ENCODE measurements around the gene OR1S2.
"Not testable (repeated sequence)": the region's sequence is repeated elsewhere in the genome, so short reads cannot be mapped to it uniquely, and the experiment has no call there.

The OR1S2 gene, protein sequence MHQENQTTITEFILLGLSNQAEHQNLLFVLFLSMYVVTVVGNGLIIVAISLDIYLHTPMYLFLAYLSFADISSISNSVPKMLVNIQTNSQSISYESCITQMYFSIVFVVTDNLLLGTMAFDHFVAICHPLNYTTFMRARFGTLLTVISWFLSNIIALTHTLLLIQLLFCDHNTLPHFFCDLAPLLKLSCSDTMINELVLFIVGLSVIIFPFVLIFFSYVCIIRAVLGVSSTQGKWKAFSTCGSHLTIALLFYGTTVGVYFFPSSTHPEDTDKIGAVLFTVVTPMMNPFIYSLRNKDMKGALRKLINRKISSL

DNA sequence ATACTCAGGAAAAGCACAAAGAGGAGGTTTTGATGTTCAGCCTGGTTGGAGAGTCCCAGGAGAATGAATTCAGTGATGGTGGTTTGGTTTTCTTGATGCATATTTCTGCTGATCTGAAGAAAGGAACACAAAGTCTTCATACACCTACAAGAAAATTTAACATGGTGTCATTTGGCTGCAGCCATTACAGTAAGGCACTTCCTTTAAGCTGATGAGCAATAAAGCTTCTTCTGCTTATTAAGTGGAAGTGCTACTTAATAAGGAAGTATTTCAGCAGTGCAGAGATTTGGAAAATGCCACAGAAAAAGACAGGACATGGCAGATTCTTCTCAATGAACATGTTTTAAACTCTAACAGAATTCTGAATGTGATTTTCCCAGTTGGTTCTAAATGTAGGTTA is at the start of gene OR1S2:
Gene OR1S2 (minus strand): TSS at position 101 of the 400 bp plus-strand sequence. CDS start 0 bp downstream, at position 101.
- no peak for DNase-seq

DNA sequence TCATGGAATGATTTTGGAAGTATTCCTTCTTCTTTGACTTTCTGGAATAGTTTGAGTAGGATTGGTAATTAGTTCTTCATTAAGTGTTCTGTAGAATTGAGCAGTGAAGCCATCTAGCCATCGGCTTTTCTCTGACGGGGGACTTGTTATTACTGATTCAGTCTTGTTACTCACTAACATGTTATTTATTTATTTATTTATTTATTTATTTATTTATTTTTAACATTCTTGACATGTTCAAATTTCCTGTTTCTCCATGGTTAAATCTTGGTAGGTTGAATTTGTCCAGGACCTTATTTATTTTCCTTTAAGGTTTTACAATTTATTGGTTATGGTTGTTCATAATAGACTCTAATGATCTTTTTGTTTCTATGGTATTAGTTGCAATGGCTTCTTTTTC is 40.0 kb upstream of the OR1S2 start:
- no peak for DNase-seq

DNA sequence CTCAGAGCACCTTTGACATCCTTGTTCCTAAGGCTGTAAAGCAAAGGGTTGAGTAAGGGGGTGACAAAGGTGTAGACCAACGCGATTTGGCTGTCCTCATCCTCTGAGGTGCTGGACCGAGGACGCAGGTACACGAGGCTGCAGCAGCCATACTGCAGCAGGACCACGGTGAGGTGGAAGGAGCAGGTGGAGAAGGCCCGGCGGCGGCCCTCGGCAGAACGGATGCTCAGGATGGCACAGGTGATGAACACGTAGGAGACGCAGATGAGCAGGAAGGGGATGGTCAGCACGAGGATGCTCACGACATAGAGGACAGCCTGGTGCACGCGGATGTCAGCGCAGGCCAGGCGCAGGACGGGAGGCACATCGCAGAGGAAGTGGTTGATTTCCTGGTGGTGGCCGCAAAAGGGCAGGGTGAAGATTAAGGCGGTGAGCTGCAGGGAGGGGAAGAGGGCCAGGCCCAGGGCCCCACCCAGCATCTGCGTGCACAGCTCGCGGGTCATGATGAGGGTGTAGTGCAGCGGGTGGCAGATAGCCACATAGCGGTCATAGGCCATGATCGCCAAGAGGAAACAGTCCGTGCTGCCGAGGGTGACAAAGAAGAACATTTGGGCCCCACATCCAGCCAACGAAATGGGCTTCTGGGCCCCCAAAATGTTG is 24.1 kb upstream of the OR1S2 start:
- DNase-seq, result no peak

DNA sequence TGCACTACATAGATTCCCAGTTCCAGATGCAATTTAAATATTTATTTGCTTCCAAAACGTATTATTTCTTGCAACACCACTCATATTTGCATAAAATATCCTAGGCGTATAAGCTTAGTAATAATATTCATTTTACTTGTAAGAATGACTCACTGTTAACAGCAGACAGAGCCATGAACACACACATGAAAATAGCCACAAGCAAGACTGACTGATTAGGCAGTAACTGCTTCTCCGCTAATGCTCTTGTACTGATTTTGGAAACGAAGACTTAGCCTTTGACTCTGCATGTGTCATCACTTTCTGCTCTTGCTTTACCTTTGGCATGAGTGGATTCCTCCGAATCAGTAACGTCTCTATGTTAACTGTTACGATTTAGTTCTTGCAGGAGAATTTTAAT is 18.8 kb upstream of the OR1S2 start:
- DNase-seq, result no peak

DNA sequence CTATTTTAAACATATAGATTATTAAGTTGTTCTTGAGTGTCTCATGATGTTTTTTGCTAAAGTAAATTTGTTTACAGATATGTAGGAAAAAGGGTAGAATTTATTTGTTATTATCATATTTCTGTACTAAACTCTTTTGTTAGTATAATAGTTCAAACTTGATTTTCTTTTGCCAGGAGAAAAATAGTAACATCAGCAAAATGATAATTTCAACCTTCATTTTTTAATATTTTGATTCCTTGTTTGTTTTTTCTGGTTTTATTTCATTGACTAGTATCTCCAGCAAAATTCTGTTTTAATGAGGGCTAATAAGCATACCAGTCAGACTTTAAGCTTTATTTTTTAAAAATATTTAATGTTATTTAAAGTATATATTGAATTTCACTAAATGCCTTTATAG is 12.5 kb upstream of the OR1S2 start:
- DNase-seq, result no peak

DNA sequence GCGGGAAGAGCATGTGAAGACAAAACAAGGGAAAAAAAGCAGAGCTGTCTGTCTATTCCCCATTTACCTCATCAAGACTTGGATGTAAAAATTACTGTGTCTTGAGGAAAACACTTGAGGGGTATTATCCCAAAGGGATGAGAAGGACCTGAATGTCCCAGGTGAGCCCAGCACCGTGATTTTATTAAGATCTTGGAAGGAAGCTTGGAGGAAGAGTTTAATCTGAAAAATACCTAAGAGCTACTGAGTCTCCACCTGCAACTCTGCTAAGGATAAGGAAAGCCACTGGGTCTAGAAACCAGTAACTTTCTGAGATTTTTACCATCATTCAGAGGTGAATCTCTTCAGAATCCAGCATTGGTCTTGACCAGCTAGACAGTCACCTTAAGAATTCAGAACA is 8.5 kb upstream of the OR1S2 start, which contains the start of gene OR1S1:
Gene OR1S1 (plus strand): TSS at position 301 of the 400 bp plus-strand sequence.
- DNase-seq, result not testable (repeated sequence)

DNA sequence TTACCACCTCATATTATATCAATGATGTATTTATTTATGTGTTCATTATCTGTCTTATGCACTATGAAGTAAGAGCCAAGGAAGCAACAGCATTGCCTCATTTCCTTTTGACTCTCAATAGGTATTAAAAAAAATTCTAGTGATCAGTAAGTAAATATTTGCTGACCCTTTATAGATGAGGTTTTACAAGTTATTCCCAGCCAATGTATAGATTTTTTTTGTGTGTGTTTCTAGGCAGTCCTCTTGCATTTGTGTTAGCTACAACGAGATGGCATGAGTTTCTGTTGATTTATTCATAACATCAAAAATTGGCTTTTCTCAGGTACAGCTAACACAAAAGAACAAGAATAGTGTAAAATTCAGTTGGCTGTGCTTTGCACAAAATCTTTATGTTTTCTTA is 4.7 kb downstream of the OR1S2 start:
- DNase-seq, result no peak

DNA sequence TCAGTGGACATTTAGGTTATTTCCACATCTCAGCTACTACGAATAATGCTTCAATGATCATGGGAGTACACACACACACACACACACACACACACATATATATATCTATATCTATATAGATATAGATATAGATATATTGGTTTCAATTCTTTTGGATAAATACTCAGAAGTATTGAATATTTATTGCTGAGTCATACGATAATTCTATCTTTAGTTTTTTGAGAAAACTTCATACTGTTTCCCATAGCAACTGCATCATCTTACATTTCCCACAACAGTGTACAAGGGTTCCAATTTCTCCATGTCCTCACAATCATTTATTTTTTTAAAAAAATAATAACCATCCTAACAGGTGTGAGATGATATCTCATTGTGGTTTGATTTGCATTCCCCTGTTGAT is 8.0 kb downstream of the OR1S2 start:
- no peak for DNase-seq

DNA sequence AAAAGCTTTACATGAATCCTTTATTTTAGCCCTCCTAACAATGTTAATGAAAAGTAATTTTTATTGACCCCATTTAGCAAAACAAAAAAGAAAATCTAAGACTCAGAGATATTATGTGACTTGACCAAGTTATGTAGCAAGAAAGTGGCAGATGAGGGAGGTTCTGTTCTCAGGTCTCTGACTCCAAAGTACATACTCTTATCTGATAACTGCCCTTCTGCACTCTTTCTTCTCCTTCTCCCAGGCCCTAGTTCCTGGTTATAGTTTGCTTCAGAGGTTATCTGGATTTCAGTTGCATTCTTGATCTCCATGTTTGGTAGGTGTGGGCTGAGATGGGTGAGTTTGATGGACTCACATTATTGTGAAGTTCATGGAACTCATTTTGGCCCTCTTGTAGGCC is 10.6 kb downstream of the OR1S2 start:
- no peak for DNase-seq

DNA sequence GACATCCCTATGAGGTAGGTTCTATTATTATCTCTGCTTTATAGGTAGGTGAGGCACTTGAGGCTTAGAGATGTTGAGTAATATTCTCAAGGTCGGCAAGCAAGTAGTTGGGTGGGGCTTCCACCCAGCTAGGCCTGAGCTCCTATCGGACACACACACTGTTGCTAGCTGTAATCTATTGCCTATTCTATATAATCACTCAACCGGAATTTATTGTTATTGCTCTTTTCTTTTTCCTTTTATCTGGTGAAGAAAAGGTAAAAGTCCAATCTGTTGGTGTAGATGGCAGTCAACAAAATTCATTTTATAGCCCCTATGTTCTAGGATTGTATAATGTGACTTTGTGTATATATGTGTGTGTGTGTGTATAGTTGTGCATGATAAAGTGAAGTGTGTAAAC is 11.7 kb downstream of the OR1S2 start:
- DNase-seq, result peak; percentile 1

DNA sequence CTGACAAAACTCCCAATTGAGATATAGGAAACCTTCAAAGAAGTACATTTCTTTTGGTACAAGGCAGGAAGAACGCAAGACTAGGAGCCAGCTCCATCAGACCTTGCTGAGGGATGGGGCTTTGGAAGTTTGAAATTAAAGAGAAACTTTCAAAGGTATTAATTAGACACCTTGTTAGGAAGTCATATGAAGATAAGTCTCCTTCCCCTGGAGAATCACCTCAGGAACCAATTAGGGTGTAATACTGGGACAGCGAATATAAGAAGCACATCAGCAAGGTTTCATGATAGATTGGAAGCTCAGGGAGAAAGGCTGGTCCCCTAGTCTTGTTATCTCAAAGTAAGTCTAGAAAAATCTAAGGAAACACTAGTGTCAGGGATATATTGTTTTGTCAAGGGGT is 15.2 kb downstream of the OR1S2 start, which contains the start of gene OR9Q2:
Gene OR9Q2 (plus strand): TSS at position 301 of the 400 bp plus-strand sequence. CDS start 1,421 bp downstream, outside the sequence.
- no peak for DNase-seq

DNA sequence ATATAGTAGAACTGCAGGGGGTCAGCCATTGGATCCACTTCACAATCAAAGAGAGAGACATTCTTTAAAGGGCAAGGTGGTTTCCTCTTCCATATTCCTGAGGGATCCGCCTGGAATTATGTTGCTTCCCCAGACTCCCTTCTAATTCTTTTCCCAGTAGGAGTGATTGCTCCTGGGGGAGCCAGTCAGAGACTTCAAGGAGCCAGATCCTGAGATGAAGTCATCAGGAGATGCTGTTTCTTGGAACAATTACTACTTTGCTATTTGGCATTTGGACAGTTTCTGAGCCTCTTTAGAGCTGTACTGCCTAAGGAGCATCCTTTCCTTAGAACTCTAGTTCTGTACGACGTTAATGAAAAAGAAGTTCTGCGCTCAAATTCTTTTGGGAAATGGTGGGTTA is 17.0 kb downstream of the OR1S2 start:
- DNase-seq, result no peak

DNA sequence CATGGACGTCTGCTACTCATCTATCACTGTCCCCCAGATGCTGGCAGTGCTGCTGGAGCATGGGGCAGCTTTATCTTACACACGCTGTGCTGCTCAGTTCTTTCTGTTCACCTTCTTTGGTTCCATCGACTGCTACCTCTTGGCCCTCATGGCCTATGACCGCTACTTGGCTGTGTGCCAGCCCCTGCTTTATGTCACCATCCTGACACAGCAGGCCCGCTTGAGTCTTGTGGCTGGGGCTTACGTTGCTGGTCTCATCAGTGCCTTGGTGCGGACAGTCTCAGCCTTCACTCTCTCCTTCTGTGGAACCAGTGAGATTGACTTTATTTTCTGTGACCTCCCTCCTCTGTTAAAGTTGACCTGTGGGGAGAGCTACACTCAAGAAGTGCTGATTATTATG is 24.3 kb downstream of the OR1S2 start:
- DNase-seq, result no peak

DNA sequence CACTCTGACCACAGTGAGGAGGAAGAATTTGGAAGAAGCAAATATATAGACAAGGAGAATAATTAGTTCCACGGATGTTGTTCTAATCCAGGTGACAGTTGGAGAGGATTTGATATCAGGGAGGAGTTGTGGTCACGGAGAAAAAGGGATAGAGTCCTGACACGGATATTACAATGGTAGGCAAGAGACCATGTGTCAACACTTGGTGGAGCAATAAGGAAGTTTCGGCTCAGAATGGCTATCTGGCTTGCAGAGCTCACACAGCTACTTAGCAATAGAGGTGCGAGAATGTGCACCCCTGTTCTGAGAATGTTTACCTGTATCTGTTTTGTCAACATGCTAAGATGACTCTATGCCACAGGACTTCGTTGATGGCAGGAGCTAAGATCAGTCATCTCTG is 25.5 kb downstream of the OR1S2 start:
- DNase-seq, result no peak

DNA sequence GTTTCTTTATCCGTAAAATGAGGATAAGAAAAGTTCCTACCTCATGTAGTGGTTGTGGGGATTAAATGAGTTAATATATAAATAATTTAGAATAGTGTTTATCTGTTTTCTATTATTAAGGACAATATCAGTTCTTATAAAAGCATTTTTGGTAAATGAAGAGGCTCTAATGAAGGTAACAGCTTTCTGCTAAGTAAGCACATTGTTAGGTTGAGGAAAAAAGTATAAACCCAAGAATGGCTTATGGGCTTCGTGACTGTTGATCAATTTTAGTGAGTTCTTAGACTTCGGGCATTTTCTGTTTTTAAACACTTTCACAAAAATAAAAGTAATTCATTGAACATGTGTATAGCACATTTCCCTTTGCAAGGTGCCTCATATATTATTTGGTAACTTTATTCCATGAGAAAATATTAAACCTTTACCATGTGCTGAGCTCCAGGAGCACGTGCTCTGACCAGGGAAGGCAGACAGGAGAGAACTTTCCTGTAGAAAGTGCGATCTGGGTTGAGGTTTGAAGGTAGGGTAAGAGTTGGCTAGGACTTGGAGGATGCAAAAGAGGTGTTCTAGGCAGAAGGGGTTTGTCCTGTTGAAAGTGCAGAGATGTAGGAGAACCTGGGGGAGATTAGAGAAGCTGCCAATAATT is 26.4 kb downstream of the OR1S2 start:
- DNase-seq, result no peak

DNA sequence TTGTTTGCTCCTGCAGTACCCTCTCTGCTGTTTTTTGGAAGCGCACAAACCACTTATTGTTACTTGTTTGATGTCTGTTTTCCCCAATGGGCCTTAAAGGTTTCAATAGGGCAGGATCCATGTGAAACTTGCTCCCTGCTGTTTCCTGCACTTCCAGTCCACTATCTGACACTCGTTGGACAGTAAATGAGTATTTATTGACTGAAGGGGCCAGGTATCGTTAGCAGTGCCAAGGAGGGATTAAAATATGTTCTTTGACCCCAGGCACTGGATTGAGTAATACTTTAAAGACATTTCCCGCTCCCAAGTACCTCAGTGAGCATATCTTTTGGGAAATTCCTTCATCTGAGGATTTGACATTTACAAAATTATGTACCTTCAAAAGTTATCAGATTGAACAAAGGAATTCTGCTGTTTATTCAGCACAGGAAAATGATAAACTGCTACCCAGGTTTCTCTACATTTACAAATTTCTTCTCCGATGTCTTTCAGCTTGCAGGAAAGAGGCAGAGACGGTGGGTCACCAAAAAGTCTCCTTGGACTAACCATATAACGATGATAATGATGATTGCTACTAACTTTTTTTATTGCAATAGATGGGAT is 38.3 kb downstream of the OR1S2 start:
- no peak for DNase-seq

DNA sequence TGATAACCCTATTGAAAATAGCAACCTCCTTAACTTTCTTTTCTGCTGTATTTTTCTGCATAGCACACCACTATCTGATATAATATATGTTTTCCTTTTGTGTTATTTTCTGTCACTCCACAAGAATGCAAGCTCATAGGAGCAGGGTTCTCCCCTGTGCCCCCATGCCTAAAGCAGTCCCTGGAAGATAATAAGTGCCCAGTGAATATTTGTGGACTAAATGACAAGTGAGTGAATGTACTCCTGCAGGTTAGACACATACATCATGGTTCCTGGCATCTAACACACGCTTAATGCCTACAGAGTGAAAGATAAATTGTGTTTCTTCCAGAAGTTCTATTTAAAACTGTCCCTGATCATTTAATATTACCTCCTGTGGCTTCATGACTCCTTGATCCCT is 39.0 kb downstream of the OR1S2 start:
- no peak for DNase-seq

DNA sequence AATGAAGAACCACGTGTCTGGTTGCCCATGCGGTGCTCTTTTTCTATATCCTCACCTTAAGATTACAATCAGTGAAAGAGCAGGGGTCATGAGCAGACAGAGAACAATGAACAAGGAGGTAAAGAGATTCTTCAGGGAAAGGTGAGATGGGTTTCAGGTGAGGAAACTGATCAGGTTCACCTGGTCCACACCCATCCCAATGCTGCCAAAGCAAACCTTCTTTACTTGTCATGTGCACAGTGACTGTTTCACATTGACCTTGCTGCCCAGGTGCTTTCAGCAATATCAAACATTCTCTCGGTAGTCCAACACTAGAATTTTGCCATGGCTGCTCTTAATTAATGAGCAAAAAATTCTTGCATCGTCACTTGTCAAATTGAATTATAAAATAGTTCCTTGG is 39.6 kb downstream of the OR1S2 start:
- DNase-seq, result no peak
